NCI-H345 treated with DMSO at 0.1 percent for 48 hours (cell line): ENCODE results near the gene MST1.
A peak's percentile ranks its signal among the peaks of the same experiment; 100 is the strongest.

Experiments
- DNase-seq: peaks from one replicate; lab custom pipeline; 2025; ENCODE audit not compliant: unreplicated experiment; lab: John Stamatoyannopoulos, UW

Gene MST1

DNA sequence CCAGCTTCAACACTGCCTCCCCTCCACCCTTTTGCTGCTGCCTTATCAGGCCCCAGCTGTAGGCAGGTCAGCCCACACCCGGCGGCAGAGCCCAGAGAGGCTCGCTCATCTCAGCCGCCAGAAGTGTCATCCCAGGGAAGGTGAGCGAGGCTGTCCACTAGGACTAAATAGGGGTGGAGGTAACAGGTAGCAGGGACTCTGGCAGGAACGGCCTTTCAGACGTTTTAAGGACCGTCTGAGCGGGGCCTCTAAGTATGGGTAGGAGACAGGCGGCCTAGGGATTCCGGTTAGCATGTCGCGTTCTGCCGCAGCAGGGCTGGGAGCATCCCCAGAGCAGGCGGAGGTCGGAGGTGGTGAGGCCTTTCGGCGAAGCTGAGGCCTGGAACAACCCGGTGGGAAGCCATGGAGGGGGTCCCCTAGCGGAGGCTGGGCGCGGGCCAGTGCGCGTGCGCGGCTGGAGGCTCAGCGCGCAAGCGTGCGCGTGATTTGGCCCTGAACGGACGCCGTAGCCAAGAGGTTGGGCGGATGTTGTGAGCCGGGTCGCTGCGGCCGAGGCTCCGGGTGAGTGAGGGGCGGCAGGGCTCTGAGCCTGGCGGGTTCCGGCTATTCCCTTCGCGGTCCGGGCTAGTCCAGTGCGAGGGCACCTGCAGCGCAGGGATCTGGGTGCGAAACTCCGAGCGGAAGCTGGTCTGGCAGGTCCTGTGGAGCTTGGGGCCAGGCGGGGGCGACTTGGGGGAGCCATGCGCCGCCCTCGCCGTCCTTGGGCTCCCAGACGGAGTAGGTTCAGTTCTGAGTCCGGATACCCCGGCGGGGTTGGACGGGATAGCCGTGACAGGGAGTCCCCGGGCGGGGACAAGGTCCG lies at the start of gene MST1, which contains the start of gene RNF123:
Gene MST1, minus strand, starts transcription at position 429 of the 862 bp plus-strand sequence. CDS start 783 bp downstream, outside the sequence.
Gene RNF123, plus strand, starts transcription at position 512 of the 862 bp plus-strand sequence. CDS start 1,609 bp downstream, outside the sequence.
- no peak for DNase-seq

DNA sequence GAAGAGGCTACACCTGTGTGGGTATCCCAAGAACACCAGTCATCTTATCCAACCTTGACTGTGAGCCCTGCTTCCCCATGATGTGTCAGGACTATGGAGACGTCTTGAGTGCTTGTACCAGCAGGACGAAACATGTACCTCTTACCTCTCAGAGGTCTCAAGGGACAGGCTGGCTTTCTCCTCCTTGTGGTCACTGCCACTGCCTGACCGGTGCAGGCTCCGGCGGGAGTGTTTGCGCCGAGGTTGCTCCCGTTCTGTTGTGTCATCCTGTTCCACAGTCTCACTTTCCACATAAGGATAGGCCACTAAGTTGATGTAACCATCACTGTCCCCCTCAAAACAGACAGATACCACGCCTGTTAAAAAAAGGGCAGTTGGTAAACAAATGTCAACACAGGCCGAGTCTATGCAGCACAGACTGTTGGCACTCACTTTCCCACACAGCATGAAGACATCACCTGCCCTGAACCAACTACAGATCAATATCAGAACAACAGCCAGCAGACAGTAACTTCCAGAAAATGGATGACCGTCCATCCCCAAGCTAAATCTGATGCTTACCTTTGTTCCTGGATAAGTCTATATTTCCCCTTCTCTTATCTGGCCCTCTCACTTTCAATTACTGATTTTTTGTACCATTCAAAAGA lies 48.9 kb upstream of the MST1 start:
- DNase-seq: no peak

DNA sequence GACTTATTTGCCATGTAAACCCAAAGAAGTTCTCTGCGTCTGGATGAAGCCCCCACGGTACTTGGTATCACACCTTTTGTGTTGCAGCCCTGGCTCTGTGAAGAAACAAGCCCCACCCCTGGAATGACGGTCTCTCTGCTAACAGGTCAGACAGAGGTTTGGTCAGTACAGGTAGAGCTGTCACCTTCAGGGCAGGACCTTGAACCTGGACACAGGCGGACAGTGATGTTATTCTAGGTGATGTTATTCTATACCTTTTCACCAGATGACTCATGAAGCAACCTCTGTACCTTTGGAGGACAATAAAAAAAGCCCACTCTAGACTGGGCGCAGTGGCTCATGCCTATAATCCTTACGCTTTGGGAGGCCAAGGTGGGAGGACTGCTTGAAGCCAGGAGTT lies 45.5 kb upstream of the MST1 start:
- DNase-seq: no peak

DNA sequence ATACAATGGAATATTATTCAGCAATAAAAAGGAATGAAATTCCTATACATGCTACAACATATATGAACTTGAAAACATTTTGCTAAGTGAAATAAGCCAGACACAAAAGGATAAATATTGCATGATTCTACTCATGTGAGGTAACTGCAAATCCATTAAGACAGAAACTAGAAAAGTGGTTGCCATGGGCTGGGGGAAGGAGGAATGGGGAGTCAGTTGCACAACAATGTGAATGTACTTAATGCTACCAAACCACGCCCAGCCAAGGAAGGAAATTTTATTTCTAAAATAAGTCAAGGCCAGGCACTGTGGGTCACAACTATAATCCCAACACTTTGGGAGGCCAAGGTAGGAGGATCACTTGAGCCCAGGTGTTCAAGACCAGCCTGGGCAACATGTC lies 44.3 kb upstream of the MST1 start:
- no peak for DNase-seq

DNA sequence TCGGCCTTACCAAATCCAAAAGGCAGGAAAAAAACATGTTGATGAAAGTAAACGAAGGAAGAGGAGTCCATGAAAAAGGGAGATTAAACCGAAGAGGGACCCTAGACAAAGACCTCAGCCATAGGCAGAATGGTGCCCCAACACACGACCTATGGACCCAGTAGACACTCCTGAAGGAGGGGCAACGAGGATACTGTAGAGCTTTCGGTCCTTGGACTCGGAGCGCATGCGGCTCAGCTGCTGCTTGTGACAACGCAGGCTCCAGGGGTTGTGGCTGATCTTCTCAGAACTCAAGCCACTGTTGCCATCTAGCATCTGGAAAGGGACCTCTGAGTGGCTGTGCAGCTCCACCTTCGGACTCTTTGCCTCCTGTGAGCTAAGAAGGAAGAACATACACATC lies 43.3 kb upstream of the MST1 start:
- DNase-seq: no peak

DNA sequence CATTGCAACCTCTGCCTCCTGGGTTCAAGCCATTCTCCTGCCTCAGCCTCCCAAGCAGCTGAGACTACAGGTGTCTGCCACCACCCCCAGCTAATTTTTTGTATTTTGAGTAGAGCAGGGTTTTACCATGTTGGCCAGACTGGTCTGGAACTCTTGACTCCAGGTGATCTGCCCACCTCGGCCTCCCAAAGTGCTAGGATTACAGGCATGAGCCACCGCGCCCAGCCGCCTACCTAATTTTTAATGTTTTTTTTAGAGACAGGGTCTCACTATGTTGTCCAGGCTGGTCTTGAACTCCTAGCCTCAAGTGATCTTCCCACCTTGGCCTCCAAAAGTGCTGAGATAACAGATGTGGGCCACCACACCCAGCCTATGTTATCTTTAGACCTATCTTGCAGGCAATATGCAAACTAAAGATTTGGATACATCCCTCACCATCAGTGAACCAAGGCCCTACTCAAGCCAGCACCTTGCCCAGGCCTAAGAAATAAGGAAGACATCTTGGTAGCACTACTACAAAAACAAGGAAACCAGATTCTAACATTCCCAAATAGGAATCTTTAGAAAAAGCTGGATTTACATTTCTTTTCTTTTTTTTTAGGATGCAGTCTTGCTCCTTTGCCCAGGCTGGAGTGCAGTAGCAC lies 40.8 kb upstream of the MST1 start:
- no peak for DNase-seq

DNA sequence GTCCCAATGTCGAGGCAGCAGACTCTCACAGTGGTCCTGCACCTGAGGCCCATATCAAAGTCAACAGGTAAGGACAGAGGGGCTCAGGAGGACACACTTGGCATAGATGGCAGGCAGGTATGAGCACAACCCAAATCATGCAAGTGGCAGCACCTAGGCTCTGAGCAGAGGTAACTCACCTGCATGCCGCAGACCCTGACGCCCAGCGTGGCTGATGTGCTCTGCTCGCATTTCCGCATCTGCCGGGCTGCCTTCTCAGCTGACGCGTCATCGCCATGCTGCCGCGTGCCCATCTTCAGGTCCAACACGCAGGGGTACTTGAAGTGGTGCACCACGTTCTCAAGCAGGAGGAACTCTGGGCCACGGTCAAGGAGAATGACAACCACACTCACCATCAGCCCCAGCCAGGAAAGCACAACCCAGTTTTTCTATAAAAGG lies 38.7 kb upstream of the MST1 start:
- no peak for DNase-seq

DNA sequence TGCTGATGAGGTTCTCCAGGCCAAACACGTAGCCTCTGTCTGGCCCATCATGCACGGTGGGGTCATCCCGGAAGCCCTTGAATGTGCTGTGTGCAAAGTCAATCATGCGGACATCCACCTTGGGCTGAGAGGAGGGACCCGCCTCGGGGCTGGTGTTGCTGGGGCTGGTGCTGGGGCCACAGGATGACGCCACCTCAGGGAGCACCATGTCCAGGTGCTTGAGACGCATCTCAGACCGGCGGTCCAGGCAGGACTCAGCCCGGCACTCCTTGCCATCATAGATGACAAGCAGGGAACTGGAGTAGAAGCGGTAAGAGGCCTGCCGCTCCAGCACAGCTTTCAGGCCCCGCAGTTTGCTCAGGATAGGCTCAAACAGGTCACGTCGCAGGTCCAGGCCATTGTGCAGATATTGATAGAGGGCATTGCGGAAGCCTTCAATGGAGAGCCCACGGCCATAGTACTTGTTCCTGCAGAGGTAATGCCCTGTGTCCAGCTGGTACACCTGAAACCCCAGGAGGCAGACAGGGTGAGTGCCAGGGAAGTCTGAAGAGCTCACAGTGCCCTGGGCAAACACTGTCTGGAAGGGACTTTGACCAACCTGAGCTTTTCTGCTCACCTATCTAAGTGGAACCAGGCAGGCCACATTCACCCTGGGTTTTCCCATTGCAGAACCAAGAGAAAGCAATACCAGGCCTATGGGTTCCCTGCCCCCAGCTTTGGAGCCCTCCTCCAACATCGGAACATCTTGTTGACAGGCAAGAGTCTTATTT lies 38.1 kb upstream of the MST1 start:
- no peak for DNase-seq

DNA sequence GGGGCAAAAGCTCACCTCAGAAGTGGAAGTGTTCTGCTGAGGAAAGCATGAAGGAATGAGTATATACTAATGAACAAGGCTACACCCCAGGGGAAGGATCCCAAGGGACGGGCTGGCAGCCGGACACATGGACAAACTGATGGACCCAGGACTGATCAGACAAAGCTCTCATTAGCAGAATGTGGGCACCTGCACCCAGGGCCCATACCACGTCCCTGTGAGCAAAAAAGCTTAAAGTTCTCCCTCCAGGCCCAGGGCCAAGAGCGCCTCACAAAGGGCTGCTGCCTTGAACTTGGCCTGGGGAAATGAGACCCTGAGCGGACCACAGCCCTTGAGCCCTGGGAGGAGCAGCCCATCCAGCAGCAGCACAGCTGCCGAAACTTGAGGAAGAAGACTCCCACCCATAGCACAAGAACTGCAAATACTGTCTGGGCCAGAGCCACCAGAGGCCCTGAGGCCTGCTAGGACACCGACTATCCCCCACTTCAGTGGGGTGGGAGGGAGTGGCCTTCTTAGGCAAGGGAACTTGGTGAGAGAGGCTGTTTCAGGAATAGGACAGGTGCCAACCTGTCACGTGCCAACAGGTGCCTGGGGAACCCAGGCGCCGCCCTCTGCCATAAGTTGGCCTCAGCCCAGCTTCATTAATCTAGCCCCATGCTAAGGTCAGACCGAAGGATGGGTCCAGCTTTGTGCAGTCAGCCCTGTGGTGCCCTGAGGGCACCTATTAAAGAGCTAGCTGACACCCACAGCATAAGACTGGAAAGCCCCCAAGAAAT lies 36.8 kb upstream of the MST1 start:
- DNase-seq: no peak

DNA sequence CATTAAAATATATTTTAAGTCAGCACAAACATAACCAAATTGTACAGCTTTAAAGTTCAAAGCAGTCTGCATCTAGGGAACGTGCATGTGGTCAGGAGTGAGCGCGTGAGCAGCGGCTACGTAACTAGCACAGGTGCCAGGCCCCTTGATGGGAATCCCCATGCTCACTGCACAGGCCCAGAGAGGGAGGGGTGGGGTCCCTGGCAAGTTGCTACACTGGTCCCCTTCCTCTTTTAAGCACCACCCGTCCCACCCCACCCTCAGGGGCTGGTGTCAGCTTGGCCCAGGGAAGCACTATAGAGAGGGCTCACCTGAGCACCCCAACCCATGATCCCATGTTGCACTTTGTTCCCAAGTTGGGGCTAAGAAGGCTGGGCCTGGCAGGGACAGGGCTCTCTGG lies 35.3 kb upstream of the MST1 start:
- DNase-seq: no peak

DNA sequence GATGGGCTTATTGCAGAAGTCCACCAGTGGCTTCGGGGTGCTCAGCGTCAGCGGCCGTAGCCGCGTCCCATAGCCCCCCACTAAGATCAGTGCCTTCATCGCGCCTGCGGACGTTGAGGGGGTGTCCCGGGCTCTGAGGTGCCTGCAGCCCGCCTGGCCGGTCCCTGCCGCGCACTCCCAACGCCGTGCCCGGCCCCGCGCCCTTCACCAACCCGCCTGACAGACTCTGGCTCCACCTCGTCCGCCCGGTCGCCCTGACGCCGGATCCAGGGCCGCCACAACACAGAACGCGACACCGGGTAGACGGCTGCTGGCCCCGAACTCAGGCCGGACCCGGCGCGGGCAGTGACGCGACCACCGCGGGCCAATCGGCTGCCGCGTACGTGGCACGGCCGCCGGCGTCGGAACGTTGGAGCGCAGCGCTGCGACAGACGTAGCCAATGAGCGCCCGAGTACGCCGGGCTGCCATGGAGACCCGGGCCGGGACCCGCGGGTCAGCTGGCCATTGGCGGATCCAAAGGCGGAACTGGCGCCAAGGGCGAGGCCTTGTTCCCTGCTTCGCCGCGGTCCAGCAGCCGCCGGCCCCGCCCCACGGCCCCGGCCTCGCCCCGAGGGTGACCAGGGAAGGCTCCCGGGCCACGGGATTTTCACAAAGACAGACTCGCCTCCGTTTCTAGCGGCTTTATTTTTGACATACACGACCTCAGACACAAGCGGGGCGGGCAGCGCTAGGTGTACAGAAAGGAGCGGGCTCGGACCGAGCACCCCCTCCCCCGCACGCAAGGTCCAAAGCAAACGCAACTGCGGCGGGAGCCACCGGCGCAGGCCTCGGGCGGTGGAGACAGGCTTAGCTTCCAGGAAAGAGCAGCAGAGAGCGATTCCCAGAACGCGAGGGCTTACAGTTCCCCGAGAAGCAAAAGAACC lies 34.6 kb upstream of the MST1 start, which contains the start of gene GMPPB:
Gene GMPPB, minus strand, starts transcription at position 324 of the 924 bp plus-strand sequence. Its CDS starts 225 bp downstream, at position 99.
- peak; percentile 71 for DNase-seq

DNA sequence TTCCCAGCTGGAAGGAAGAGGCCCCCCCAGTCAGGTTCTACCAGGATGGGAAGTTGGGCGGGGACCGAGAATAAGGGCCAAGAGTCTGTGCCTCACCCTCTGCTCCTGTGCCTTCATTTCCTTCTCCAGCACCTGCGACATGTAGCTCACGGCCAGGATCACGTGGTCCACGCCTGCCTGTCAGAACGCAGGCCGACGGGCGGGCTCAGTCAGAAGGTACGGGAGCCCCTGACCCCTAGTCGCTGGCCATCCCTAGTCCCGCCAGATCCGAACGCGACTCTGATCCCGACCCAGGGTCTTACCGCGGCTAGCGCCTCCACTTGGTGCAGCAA lies 34.0 kb upstream of the MST1 start:
- DNase-seq: no peak

DNA sequence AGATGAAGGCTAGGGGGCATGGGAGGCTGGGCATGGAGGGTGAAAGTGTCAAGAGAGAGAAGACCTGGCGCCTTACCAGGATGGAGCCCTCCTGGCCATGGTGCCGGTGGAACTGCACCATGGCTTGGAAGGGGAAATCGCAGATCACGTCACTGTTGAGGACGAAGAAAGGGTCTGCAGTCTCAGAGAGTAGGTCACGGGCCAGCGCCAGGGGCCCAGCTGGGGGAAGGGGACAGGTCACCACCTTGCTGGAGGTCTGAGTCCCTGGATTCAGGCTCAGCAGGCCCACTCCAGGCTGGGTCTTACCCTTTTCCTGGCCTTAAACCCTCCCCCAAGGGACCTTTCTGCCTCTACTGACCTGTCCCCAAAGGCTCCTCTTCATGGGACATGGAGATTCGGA lies 33.6 kb upstream of the MST1 start:
- no peak for DNase-seq

DNA sequence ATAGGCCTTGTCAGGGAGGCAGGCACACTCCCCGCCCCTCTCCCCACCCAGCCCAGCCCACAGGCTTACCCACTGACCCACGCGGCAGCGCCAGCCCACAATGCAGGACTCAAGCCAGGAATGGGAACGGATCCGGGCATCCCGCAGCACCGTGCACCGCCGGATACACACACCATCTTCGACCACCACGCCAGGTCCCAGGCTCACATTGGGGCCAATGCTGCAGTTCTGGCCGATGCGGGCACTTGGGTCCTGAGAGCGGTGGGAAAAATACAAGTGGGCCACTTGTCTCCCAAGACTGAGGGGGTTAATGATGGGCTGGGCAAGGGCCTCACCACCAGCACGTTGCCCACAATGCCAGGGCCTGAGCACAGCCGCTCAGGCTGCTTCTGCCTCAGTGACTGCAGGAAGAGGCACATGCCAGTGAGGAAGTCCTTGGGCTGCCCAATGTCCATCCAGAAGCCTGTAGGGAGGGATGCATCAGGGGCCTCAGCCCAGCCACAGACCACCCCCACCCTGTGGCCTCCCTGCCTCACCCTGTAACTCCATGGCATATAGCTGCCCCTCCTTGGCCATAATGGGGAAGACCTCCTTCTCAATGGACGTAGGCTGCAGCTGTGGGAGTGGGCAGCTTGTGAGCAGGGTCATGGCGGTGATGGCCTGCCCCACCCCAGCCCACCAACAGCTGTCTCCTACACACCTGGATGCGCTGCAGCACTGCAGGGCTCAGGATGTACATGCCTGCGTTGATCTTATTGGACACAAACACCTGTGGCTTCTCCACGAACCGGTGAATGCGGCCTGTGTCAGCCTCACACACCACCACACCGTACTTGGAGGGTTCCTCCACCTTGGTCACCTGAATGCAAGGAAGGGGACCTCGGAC lies 32.9 kb upstream of the MST1 start:
- no peak for DNase-seq

DNA sequence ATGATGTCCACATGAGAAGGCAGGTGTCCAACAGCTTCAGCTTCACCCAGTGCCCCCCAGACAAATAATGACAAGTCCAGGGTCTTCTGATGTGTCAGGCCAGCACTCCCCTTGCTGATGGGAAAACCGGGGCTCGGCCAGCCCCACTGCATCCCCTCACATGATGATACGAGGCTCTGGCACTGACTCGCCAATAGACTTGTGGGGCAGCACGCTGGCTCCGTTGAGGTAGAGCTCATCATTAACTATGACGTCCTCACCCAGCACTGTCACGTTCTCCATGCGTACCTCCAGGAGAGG lies 32.3 kb upstream of the MST1 start:
- no peak for DNase-seq

DNA sequence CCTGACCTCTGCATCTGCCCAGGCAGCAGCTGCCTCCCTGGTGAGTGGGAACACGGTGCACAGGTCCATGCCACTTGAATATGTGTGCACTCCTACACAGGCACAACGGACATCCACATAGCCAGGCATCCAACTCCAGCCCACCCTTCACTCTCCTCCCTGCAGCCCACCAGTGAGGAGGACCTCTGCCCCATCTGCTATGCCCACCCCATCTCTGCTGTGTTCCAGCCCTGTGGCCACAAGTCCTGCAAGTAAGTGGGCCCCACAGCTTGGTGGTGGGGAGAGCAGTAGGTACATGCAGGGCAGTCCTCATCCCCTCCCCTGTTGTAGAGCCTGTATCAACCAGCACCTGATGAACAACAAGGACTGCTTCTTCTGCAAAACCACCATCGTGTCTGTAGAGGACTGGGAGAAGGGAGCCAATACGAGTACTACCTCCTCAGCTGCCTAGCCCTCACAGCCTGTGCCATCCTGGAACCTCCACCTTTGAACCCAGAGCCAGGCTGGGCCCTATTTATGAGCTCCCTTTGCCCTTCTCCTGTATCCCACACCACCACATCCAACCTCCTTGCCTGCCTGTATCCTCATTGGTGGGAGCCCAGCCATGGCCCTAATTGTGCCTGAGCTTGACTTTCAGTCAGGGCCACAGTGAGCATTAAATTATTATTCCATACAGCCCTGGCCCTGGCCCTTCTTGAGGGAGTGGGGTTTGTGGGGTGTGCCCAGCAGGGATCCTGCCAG lies 31.8 kb upstream of the MST1 start:
- DNase-seq: no peak

DNA sequence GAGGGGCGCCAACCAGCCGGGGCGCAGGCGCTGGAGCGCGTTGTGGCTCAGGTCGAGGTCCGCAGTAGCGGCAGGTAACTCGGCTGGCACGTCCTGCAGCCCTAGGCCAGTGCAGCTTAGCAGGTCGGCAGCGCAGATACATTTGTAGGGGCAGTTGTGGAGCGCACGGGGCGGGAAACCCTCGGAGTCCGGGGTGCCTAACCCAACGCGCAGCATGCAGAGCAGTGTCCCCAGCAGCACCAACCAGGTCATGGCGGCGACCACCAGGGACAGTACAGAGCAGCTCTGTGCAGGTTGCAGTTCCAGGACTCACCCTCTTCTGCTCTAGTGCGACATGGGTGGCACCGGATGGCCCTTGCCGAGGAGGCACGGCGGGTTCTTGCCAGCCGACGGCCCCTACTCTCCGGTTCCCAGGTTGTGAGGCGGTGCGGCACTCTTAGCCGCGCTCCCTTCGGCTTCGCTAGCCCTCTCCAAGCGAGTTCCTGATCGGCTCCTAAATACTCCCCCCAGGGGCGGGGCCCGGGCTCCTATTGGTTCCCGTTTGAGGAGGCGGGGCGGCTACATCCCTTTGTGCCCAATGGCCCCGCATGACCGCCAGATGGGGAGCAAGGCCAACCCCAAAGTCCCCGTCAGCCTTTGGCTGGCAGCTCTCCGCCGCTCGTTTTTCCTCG lies 30.1 kb upstream of the MST1 start, which contains the start of gene AMIGO3:
Gene AMIGO3, minus strand, starts transcription at position 471 of the 671 bp plus-strand sequence. Its CDS starts 219 bp downstream, at position 252.
- peak; percentile 51 for DNase-seq
